ENCODE results near the gene OR2B2. TPM values are rescaled to one million over a fixed set of nuclear protein-coding genes. Genes with fewer than 3 reads are reported as not detected.
"Not testable (repeated sequence)": the region's sequence is repeated elsewhere in the genome, so short reads cannot be mapped to it uniquely, and the experiment has no call there.

The OR2B2 gene
- total RNA-seq, 1 experiment from 2014 or later, result not detected

GRCh38 chr6:27951040-27951439 is 38.8 kb upstream of the OR2B2 start:
- Mint-ChIP-seq H3K36me3 (ENCODE audit: insufficient read depth, unreplicated experiment) (no peaks in the 10 kb centered on the region), H3K27ac (ENCODE audit: unreplicated experiment) (no peak overlapping the region), H3K27me3 (ENCODE audit: insufficient read depth, unreplicated experiment) (peaks cover 3% of the 10 kb centered on the region), H3K4me3 (ENCODE audit: unreplicated experiment) (no peak overlapping the region), H3K9me3 (ENCODE audit: unreplicated experiment) (no peaks in the 10 kb centered on the region), H3K4me1 (ENCODE audit: low read depth, unreplicated experiment) (no peaks in the 10 kb centered on the region)
- Histone ChIP-seq H3K27me3 (replicated peaks; ENCODE audit: control insufficient read depth, insufficient read depth, low read length) (no peaks in the 10 kb centered on the region), H3K36me3 (ENCODE audit: control insufficient read depth, insufficient read depth, low read length) (no peaks in the 10 kb centered on the region), H3K4me3 (ENCODE audit: low read depth, low read length) (no peak overlapping the region), H3K9me3 (no peaks in the 10 kb centered on the region), H3K4me1 (no peaks in the 10 kb centered on the region)
- TF ChIP-seq CTCF (IDR thresholded peaks at IDR 0.05; ENCODE audit: insufficient read depth in 1 of 2, low read depth in 1 of 2, low read length in 1 of 2, severe bottlenecking in 1 of 2, unreplicated experiment in 1 of 2), result no peak
- intact Hi-C loops (cut with micrococcal nuclease; ENCODE audit: unreplicated experiment), result no loop called here
- BruUV-seq (replicated peaks), result no TSS peak
- ChIA-PET CTCF (no interaction called here), POLR2A (interaction anchor here (0.6 kb wide), 1 partner anchor 856 kb away, joined by 3 read pairs; no protein-coding TSS in a partner anchor)
- DNase-seq, result no peak

- Histone ChIP-seq H3K4me1 (no peaks in the 10 kb centered on the region), H3K27me3 (replicated peaks; ENCODE audit: control insufficient read depth, insufficient read depth, low read length) (no peaks in the 10 kb centered on the region), H3K9me3 (no peaks in the 10 kb centered on the region), H3K4me3 (ENCODE audit: low read depth, low read length) (no peak overlapping the region), H3K36me3 (ENCODE audit: control insufficient read depth, insufficient read depth, low read length) (no peaks in the 10 kb centered on the region)
- no peak for DNase-seq
- intact Hi-C loops (cut with micrococcal nuclease; ENCODE audit: unreplicated experiment), result no loop called here
- no peaks in the 10 kb centered on the region for H3K36me3 Mint-ChIP-seq (ENCODE audit: insufficient read depth, unreplicated experiment)
- POLR2A ChIA-PET, result no interaction called here
- H3K9me3 Mint-ChIP-seq (ENCODE audit: unreplicated experiment), result no peaks in the 10 kb centered on the region
- H3K27ac Mint-ChIP-seq (ENCODE audit: unreplicated experiment), result no peak overlapping the region
- no peak overlapping the region for H3K4me3 Mint-ChIP-seq (ENCODE audit: unreplicated experiment)
- no peaks in the 10 kb centered on the region for H3K4me1 Mint-ChIP-seq (ENCODE audit: low read depth, unreplicated experiment)
- no peak for TF ChIP-seq CTCF (IDR thresholded peaks at IDR 0.05; ENCODE audit: insufficient read depth in 1 of 2, low read depth in 1 of 2, low read length in 1 of 2, severe bottlenecking in 1 of 2, unreplicated experiment in 1 of 2)
- no TSS peak for BruUV-seq (replicated peaks)
- CTCF ChIA-PET, result no interaction called here
- peaks cover 5% of the 10 kb centered on the region for H3K27me3 Mint-ChIP-seq (ENCODE audit: insufficient read depth, unreplicated experiment)
These were observed 36.0 kb upstream of the OR2B2 start for GRCh38 chr6:27948237-27948636.

GRCh38 chr6:27943072-27943471 is 30.9 kb upstream of the OR2B2 start:
- intact Hi-C loops (cut with micrococcal nuclease; ENCODE audit: unreplicated experiment); H3K36me3 ChIP-seq (ENCODE audit: control insufficient read depth, insufficient read depth, low read length); H3K36me3 Mint-ChIP-seq (ENCODE audit: insufficient read depth, unreplicated experiment); CTCF ChIA-PET; H3K27me3 ChIP-seq (replicated peaks; ENCODE audit: control insufficient read depth, insufficient read depth, low read length); BruUV-seq (replicated peaks); POLR2A ChIA-PET; H3K9me3 ChIP-seq; DNase-seq; H3K9me3 Mint-ChIP-seq (ENCODE audit: unreplicated experiment); H3K4me1 Mint-ChIP-seq (ENCODE audit: low read depth, unreplicated experiment); H3K4me1 ChIP-seq; H3K4me3 ChIP-seq (ENCODE audit: low read depth, low read length); H3K4me3 Mint-ChIP-seq (ENCODE audit: unreplicated experiment); H3K27ac Mint-ChIP-seq (ENCODE audit: unreplicated experiment): not testable (repeated sequence)
- H3K27me3 Mint-ChIP-seq (ENCODE audit: insufficient read depth, unreplicated experiment), result peaks cover 14% of the 10 kb centered on the region

- H3K4me3 Mint-ChIP-seq (ENCODE audit: unreplicated experiment), result no peak overlapping the region
- H3K27me3 ChIP-seq (replicated peaks; ENCODE audit: control insufficient read depth, insufficient read depth, low read length), result no peaks in the 10 kb centered on the region
- no TSS peak for BruUV-seq (replicated peaks)
- H3K9me3 ChIP-seq, result no peaks in the 10 kb centered on the region
- POLR2A ChIA-PET, result no interaction called here
- H3K27ac Mint-ChIP-seq (ENCODE audit: unreplicated experiment), result no peak overlapping the region
- H3K4me1 ChIP-seq, result no peaks in the 10 kb centered on the region
- CTCF ChIA-PET, result no interaction called here
- H3K4me1 Mint-ChIP-seq (ENCODE audit: low read depth, unreplicated experiment), result no peaks in the 10 kb centered on the region
- no peak overlapping the region for H3K4me3 ChIP-seq (ENCODE audit: low read depth, low read length)
- no peaks in the 10 kb centered on the region for H3K9me3 Mint-ChIP-seq (ENCODE audit: unreplicated experiment)
- H3K36me3 ChIP-seq (ENCODE audit: control insufficient read depth, insufficient read depth, low read length), result no peaks in the 10 kb centered on the region
- intact Hi-C loops (cut with micrococcal nuclease; ENCODE audit: unreplicated experiment), result no loop called here
- TF ChIP-seq CTCF (IDR thresholded peaks at IDR 0.05; ENCODE audit: insufficient read depth in 1 of 2, low read depth in 1 of 2, low read length in 1 of 2, severe bottlenecking in 1 of 2, unreplicated experiment in 1 of 2), result no peak
- peaks cover 15% of the 10 kb centered on the region for H3K27me3 Mint-ChIP-seq (ENCODE audit: insufficient read depth, unreplicated experiment)
- H3K36me3 Mint-ChIP-seq (ENCODE audit: insufficient read depth, unreplicated experiment), result no peaks in the 10 kb centered on the region
- no peak for DNase-seq
These were observed 28.6 kb upstream of the OR2B2 start for GRCh38 chr6:27940766-27941165.

Data from Caco-2 (cell line).